ENCODE measurements around the gene SSNA1. TPM values are rescaled to one million over a fixed set of nuclear protein-coding genes. Genes with fewer than 3 reads are reported as not detected.

SSNA1 gene
- total RNA-seq, 2 donors from 2014 or later: 114 to 124 TPM

DNA sequence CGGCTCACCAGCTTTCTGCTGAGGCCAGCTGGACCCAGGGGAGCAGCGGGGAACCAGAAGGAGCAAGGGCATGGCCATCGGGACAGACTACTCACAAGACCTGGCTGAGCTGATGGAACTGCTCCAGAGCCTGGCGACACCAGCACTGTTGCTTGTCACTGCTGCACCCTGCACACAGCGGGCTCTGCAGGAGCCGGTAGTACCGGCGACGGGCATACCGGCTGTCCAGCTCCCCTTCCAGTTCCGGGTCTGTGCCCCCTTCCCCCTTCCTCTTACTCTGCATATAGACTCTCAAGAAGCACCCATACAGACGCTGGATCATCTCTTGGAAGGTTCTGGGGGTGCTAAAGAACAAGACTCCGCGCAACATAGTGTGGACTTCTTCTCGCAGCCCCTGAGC is 1.1 kb upstream of the SSNA1 start:
- Histone ChIP-seq H3K4me3 (peak overlapping the region; percentile 73 to 97), H3K4me1 (replicated peaks) (peaks cover 27% of the 10 kb centered on the region), H3K36me3 (peaks cover 10 to 16% of the 10 kb centered on the region in 2 donors), H3K27me3 (replicated peaks; ENCODE audit: insufficient read depth) (no peaks in the 10 kb centered on the region), H3K9me3 (no peaks in the 10 kb centered on the region), H3K27ac (no peak overlapping the region)
- TF ChIP-seq, protein P1, sequence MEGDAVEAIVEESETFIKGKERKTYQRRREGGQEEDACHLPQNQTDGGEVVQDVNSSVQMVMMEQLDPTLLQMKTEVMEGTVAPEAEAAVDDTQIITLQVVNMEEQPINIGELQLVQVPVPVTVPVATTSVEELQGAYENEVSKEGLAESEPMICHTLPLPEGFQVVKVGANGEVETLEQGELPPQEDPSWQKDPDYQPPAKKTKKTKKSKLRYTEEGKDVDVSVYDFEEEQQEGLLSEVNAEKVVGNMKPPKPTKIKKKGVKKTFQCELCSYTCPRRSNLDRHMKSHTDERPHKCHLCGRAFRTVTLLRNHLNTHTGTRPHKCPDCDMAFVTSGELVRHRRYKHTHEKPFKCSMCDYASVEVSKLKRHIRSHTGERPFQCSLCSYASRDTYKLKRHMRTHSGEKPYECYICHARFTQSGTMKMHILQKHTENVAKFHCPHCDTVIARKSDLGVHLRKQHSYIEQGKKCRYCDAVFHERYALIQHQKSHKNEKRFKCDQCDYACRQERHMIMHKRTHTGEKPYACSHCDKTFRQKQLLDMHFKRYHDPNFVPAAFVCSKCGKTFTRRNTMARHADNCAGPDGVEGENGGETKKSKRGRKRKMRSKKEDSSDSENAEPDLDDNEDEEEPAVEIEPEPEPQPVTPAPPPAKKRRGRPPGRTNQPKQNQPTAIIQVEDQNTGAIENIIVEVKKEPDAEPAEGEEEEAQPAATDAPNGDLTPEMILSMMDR (IDR thresholded peaks at IDR 0.05): no peak
- TF ChIP-seq POLR2A (IDR thresholded peaks at IDR 0.05) (no peak), POLR2AphosphoS5 (IDR thresholded peaks at IDR 0.05) (no peak)
- no peak for DNase-seq (ENCODE audit: low spot score)
- 80% methylated on average over 13 of the region's 15 CpGs for WGBS
- intact Hi-C loops (cut with DNase I): no loop called here

DNA sequence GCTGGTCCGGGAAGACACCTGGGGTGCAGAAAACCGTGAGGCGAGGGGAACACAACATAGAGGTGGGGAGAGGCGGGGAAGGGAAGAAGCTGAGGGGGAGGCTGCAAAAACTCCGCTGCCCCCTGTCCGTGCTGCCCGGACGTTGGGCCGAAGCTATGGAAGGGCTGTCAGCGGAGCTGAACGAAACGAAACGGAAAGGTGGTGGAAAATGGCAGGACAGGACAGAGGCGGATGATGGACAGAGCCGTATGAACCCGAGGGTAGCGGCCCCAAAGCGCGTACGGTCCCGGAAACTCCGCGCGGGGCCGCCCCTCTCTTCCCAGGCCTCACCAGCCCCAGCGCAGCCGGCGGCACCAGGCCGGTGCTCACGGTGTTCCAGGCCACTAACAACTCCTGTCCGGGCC is 388 bp upstream of the SSNA1 start:
- intact Hi-C loops (cut with DNase I): no loop called here
- Histone ChIP-seq H3K36me3 (peaks cover 7 to 9% of the 10 kb centered on the region in 2 donors), H3K9me3 (no peaks in the 10 kb centered on the region)

DNA sequence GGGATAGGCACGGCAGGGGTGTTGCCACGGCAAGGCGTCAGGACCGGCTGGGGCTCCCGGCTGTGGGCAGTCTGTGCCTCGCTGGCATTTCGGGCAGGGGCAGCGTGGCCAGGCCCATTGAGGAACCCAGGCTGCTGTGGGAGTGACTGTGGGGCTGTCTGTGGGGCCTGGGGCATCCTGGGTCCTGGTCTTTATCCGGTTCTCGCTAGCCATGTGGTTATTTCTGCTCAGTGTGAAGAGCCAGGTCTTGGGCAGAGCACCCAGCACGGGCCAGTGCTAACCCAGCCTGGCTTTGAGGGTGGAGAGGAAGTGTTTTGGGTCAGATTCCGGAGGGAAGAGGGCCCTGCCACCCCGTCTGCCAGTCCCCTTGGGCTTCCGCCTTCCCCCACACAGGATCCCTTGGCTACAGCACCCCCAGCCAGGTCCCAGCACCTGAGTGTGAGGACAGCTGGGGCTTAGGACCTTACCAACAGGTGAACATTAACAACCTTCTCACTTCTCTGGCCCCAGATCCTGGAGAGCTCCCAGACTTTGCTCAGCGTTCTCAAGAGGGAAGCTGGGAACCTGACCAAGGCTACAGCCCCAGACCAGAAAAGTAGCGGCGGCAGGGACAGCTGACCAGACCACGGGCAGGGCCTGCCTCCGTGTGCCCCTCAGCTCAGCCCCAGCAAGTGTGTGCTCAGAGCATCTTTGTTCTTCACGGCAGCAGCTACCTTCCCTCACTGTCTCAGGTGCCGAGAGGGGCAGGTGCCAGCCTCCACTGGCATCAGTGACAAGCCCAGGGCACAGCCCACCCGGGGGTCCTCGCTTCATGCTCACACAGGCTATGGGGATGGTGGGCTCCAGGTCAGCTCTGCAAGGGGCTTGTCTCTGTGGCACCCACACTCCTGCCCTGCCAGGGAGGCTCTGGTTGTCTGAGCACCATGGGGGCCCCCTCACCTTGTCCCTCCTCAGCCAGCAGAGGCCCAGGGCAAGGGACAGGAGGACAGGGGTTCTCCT is 1.1 kb downstream of the SSNA1 start:
- Histone ChIP-seq H3K27ac (peak overlapping the region; percentile 77 to 94), H3K36me3 (peaks cover 0 to 3% of the 10 kb centered on the region in 2 donors), H3K9me3 (no peaks in the 10 kb centered on the region), H3K27me3 (replicated peaks; ENCODE audit: insufficient read depth) (no peaks in the 10 kb centered on the region), H3K4me1 (replicated peaks) (peaks cover 28% of the 10 kb centered on the region), H3K4me3 (peak overlapping the region; percentile 73 to 97)
- no peak for DNase-seq (ENCODE audit: low spot score)
- no peak for TF ChIP-seq POLR2AphosphoS5 (IDR thresholded peaks at IDR 0.05)
- no peak for TF ChIP-seq POLR2A (IDR thresholded peaks at IDR 0.05)
- TF ChIP-seq, protein P1 (IDR thresholded peaks at IDR 0.05): peak in 1 of 4 experiments; percentile 21
- intact Hi-C loops (cut with DNase I): no loop called here
- whole genome bisulfite sequencing: 34% methylated on average over 23 of the region's 23 CpGs

More for the DNA sequence above, 388 bp upstream of the SSNA1 start:
- under 1% methylated on average over 31 of the region's 31 CpGs for WGBS
- TF ChIP-seq POLR2AphosphoS5 (IDR thresholded peaks at IDR 0.05) (no peak), POLR2A (IDR thresholded peaks at IDR 0.05) (no peak)
- TF ChIP-seq, protein P1 (IDR thresholded peaks at IDR 0.05): no peak
- DNase-seq (ENCODE audit: low spot score): no peak
- H3K4me1 ChIP-seq (replicated peaks): peaks cover 27% of the 10 kb centered on the region
- H3K27ac ChIP-seq: peak overlapping the region; percentile 77 to 94
- peak overlapping the region; percentile 73 to 97 for H3K4me3 ChIP-seq
- no peaks in the 10 kb centered on the region for H3K27me3 ChIP-seq (replicated peaks; ENCODE audit: insufficient read depth)

DNA sequence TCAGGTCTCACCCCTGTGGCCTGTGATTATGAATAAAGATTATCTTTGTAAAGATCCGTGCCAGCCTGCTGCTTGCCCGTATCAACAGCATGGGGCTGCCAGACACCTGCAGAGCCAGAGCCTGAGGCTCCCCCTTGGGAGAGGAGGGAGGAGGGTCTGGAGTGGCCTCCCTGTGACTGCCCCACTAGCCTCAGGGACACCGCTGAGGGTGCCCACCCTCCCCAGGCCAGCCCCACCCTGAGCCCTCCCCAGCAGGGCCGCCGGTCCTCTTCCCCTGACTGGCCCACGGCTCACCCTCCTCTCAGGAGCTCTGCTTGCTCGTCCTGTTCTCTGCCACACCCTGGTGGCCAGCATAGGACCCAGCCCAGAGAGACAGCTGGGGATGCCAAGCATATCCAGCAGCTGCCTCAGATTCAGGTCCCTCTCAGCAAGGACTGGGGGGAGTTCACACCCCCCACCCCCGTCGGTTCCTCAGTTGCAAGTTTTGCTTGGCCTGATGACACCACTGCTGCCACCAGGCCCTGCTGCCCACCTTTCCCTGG is 1.9 kb downstream of the SSNA1 start:
- no peak overlapping the region for H3K4me3 ChIP-seq
- H3K4me1 ChIP-seq (replicated peaks): peaks cover 35% of the 10 kb centered on the region
- WGBS: 66% methylated on average over 9 of the region's 9 CpGs
- DNase-seq (ENCODE audit: low spot score): no peak
- no peaks in the 10 kb centered on the region for H3K9me3 ChIP-seq
- H3K27me3 ChIP-seq (replicated peaks; ENCODE audit: insufficient read depth): no peaks in the 10 kb centered on the region
- H3K27ac ChIP-seq: peak overlapping the region; percentile 77 to 94
- intact Hi-C loops (cut with DNase I): no loop called here
- TF ChIP-seq, protein P1 (IDR thresholded peaks at IDR 0.05): peak in 1 of 4 experiments; percentile 34
- TF ChIP-seq POLR2AphosphoS5 (IDR thresholded peaks at IDR 0.05): no peak
- H3K36me3 ChIP-seq: peaks cover 0 to 3% of the 10 kb centered on the region in 2 donors
